ENCODE measurements around the gene USH1C.

DNA sequence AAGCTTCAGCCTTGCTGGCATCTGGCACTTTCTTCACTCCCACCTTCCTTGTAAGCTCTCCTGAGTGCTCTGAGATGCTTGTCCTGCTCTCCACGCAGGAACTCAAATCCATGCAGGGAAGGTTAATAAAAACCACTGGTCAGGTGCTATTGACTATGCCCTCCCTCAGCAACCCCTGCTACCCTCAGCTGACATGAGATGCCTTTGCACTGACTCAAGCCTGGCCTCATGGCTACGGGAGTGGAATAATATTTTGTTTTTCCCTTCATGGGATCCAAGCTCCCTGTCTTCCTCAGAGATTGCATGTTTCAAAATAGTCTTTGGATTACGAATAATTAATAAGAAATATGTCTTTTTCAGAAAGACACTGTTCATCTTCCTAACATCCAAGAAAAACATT, 35.9 kb downstream of the USH1C start:
- TF ChIP-seq, protein P1, sequence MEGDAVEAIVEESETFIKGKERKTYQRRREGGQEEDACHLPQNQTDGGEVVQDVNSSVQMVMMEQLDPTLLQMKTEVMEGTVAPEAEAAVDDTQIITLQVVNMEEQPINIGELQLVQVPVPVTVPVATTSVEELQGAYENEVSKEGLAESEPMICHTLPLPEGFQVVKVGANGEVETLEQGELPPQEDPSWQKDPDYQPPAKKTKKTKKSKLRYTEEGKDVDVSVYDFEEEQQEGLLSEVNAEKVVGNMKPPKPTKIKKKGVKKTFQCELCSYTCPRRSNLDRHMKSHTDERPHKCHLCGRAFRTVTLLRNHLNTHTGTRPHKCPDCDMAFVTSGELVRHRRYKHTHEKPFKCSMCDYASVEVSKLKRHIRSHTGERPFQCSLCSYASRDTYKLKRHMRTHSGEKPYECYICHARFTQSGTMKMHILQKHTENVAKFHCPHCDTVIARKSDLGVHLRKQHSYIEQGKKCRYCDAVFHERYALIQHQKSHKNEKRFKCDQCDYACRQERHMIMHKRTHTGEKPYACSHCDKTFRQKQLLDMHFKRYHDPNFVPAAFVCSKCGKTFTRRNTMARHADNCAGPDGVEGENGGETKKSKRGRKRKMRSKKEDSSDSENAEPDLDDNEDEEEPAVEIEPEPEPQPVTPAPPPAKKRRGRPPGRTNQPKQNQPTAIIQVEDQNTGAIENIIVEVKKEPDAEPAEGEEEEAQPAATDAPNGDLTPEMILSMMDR (IDR thresholded peaks at IDR 0.05), result no peak
- no peak for TF ChIP-seq ZFX (IDR thresholded peaks at IDR 0.05; ENCODE audit: borderline replicate concordance)
